ENCODE measurements around the gene CUBN.

The CUBN gene

DNA sequence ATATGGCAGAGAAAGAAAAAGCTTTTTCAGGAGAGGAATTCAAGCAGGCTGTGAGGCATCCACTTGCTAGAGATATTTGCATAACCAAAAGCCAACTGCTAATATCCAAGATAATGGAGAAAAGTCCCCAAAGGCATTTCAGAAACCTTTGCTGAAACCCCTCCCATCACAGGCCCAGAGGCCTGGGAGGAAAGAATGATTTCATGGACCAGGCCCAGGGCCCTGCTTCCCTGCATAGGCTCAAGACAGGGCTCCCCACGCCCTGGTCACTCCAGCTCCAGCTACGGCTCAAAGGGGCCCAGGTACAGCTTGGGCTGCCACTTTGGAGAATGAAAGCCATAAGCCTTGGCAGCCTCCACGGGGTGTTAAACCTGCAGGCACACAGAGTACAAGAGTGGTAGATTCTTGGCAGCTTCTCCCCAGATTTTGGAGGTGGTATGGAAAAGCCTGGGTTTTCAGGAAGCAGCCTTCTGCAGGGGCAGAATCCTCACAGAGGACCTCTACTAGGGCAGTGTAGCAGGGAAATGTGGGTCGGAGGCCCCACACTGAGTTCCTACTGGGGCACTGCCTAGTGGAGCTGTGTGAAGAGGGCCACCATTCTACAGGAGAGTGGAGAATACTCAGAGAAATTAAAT lies 306.8 kb downstream of the CUBN start:
- no peak overlapping the region for H3K27ac ChIP-seq
- no peak overlapping the region for H3K4me3 ChIP-seq

DNA sequence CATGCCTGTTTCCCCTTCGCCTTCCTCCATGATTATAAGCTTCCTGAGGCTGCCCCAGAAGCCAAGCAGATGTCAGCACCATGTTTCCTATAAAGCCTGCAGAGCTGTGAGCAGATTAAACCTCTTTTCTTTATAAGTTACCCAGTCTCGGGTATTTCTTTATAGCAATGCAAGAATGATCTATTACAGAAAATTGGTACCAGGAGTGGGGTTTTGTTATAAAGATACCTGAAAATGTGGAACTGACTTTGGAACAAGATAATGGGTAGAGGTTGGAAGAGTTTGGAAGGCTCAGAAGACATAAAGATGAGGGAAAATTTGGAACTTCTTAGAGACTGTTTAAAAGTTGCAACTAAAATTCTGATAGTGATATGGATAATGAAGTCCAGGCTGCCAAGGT lies 307.6 kb downstream of the CUBN start:
- no peak overlapping the region for H3K4me3 ChIP-seq
- H3K27ac ChIP-seq: no peak overlapping the region

DNA sequence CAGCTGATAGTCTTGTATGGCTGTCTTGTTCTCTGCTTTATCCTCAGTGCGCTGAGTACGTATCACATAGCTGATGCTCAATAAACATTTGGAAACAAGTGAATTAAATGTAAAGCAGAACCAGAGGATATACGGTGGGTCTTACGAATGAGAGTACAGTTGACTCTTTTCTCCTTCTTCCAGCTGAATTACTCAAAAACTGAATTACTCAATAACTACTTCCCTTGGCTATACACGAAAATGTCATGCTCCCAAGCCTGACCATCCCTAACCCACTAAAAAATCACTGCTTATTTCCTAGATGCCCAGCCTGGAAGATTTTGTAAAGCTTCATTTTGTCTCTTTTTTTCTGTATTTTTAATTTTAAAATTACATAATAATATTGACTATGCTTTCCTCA lies 309.2 kb downstream of the CUBN start:
- Histone ChIP-seq H3K4me3 (no peak overlapping the region), H3K27ac (no peak overlapping the region)

DNA sequence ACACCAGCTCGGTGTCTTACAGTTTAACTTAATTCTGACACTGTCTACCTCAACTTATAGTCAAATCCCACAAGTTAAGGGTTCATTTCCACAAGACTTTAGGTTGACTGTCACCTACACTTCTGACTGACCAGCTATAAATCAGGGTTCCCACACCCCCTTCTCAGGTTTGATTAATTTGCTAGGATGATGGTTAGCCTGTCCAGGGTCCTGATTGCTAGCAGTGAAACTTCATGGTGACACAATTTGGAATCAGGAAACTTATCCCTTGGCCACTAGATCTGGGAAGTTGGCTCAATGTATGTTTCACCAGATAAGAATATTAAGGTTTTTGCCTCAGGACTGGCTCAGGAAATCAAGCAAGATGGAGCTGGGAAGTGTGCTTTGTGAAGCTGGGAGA lies 309.6 kb downstream of the CUBN start:
- Histone ChIP-seq H3K27ac (no peak overlapping the region), H3K4me3 (no peak overlapping the region)

DNA sequence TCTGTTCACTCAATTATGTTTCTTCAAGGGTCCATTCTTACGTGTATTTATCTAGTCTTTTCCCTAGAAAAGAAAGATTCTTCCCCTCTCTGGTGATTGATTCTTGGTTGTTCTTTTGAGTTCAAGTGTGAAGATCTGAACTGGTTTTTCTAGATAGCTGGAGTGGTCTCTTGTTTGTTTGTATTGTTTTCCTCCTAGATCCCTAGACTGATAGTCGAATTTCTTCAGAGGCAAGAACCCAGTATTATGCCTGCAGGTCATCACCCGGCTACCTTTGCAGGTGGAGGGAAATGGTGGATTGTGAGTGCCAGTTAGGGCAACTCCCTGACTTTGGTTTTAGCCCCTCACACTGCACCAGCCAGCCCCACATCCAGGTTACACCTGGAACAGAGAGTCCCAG lies 310.2 kb downstream of the CUBN start:
- H3K4me3 ChIP-seq: no peak overlapping the region
- peak overlapping the region in 1 of 21 experiments; percentile 87 for H3K27ac ChIP-seq

DNA sequence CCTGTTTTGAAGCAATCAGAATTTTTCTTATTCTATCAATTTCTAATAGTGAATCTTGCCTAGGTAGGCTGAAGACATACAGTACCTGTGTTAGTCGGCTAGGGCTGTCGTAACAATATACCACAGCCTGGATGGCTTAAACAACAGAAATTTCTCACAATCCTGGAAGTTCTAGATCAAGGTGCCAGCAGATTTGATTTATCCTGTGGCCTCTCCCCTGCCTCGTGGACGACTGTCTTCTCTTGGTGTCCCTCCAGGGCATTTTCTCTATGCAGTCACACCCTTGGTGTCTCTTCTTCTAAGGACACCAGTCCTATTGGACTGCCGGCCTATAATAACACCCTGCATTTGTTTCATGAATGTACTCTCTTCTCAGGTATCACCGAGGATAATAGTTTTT lies 310.6 kb downstream of the CUBN start:
- H3K4me3 ChIP-seq: no peak overlapping the region
- H3K27ac ChIP-seq: peak overlapping the region in 1 of 21 experiments; percentile 87

DNA sequence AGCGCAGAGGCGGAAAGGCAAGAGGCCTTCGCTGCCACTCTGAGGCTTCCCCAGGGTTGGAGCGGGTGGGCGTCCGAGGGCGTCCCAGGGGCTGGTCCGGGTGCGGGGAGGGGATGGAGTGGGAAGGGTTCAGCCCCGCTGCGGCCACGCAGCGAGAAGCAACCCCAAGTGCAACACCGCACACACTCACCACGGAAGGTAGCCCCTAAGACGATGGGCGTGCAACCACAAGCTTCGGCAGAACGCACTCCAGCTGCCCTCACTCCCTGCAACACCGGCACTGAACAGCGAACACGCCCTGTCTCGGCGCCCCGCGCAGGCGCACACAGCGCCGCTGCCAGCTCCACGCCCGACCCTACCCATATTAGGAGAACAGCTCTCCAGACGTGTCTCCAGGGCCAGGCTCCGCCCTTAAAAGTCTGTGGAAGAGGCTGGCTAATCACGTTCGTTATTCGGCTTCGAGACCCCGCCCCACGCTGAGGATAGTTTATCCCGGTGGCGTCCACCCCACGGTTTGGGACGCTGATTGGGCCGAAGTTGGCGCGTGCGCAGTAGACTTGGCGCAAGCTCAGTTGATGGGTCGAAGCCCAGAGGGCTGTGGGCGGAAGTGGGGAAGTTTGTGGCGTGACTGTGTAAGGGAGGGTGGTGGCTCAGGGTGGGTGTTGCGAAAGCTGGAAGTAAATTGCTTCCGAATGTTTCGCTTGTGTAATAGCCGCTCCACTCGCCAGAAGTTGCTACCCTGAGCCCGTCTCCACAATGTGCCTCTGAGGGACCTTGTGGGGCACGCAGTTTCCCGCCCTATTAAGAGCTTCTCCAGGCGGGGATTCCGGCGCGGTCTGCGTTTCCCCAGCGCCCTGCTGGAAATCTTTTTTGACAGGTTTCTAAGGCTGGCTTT lies 312.2 kb downstream of the CUBN start, which contains the start of gene RSU1:
Gene RSU1, minus strand, starts transcription at position 300 of the 895 bp plus-strand sequence. CDS start 343 bp downstream, outside the sequence.
- Histone ChIP-seq H3K27ac (peak within 1 kb of the TSS in 20 of 21 experiments; percentile 76 to 95 (median 87)), H3K4me3 (peak within 1 kb of the TSS; percentile 50 to 81 (median 69))

DNA sequence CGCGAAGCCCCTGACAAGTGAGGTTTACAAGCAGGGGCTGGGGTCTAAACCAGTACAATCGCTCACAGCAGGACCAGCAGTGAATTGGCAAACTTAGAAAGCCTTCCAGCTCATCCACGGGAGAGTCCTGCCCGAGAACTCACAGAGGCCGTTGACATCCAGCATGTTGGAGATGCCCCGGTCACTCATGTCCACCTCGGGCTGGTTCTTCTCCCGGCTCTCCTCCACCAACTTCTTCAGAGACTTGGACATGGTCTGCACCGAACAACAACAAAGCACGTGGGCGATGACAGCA lies 312.8 kb downstream of the CUBN start:
- peak overlapping the region in 20 of 21 experiments; percentile 63 to 91 (median 81) for H3K27ac ChIP-seq
- H3K4me3 ChIP-seq: peak overlapping the region; percentile 50 to 81 (median 69)

DNA sequence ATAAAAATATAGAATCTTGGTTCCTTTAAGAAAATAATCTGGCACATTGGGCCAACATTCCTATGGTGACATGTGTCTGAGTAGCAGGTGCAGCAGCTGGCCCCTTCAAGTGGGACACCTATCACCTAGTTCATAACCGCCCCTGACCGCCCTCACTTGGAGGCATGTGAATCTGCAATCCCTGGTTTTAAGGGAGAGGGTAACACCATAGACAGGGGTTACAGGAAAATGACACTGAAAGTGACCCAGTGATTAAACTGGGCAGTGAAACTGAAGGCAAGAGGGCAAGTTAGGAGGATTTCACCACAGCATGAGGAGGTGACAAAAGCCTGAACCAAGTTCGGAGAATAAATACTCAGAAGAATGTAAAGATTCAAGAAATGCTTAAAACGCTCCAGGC lies 313.4 kb downstream of the CUBN start:
- peak overlapping the region in 5 of 7 experiments; percentile 52 to 81 (median 69) for H3K4me3 ChIP-seq
- H3K27ac ChIP-seq: peak overlapping the region in 3 of 21 experiments; percentile 83 to 91 (median 84)

DNA sequence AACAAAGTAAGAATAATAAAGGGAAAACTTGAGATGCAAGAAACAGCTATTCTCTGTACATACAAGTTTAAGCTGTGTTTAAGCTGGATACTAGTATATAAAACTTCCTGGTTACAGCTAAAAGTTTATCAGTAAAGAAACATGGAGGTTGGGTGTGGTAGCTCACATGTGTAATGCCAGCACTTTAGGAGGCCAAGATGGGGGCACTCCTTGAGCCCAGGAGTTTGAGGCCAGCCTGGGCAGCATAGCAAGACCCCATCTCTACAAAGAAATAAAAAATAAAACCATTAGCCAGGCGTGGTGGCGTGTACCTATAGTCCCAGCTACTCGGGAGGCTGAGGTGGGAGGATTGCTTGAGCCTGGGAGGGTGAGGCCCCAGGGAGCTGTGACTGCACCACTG lies 315.6 kb downstream of the CUBN start:
- Histone ChIP-seq H3K27ac (no peak overlapping the region), H3K4me3 (no peak overlapping the region)

DNA sequence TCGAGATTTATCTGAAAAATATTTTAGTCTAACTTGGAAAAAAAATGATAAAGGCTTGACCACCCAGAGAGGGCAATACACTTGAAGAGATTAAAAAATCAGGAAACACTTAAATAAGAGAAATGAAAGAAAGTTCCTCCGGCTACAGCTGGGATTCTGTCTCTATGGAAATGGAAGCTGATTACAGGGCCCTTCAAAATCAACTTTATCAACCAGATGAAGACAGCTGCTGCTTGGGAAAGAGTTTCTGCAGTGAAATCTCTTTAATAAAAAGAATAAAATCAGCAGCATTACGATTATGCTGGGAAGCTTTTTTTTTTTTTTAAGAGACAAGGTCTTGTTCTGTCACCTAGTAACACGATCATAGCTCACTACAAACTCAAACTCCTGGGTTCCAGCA lies 316.9 kb downstream of the CUBN start:
- Histone ChIP-seq H3K4me3 (no peak overlapping the region), H3K27ac (no peak overlapping the region)

DNA sequence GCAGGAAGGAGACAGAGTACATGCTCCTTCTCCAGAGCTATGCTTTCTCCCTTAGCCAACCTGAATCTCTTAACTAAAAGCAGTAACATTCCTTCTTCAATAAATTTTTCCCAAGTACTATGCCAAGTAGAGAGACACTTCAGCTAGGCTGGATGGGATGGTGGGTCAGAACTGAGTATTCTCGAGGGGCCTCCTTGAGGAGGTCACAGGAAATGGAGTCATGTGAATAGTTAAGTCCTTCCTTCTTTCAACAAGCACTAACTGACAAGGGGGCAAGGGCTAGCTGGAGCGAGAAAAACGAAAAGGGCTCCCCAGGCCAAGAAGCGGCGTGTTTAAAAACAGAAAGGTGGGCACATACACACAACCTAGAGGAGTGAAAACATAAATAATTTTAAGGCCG lies 317.8 kb downstream of the CUBN start:
- Histone ChIP-seq H3K4me3 (no peak overlapping the region), H3K27ac (no peak overlapping the region)

DNA sequence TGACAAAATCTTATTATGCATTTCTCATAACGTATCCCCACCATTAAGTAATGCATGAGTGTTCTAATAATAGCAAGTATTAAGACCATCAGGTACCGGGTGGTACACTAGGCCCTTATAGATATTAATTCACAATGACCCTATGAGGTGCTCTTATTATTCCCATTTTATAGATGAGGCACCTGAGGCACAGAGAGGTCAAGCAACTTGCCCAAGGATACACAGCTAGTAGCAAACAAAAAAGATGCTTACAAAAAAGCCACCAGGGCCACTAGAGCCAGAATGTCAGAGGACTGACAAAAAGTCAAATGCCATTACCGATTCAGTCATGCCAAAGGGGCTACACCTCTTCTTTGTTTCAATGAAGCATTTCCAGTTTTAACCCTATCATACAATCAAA lies 318.3 kb downstream of the CUBN start:
- no peak overlapping the region for H3K27ac ChIP-seq
- H3K4me3 ChIP-seq: no peak overlapping the region

DNA sequence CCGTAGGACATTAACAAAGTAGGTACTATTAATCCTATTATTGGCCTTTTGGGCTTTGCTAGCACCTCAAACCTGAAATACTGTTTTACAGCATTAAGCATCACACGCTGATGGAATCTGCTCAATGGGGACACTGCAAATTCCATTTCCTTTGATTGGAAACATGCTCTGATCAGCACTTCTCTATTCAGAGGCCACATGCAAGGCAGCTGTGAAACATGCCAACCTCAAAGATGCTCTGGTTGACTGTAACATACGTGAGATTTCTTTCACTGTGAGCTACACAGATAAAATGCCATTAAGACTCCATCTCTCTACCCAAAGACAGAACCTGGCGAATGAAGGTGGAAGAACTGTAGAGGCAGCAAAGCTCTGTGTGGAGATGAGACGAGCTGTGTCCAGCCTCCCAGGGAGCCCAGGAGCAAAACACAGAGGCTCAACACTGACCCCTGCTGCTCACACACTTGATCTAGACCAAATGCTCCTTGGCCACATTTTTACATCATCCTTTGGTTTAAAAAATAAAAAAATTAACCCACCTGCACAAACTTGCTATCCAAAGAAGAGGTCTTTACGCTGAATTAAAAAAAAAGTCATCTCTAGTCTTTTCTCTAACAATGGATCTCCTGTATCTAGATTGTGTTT lies 320.4 kb downstream of the CUBN start:
- H3K4me3 ChIP-seq: no peak overlapping the region
- no peak overlapping the region for H3K27ac ChIP-seq

DNA sequence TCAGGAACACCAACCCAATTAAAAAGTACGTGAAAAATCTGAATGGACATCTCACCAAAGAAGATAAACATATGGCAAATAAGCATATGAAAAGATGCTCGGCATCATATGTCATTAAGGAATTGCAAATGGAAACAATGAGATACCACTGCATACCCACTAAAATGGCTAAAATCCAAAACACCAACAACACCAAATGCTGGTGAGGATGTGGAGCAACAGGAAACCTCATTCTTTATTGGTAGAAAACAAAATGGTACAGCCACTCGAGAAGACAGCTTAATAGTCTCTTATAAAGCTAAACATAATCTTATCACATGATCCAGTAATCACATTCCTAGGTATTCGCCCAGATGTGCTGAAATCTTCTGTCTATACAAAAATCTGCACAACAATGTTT lies 325.5 kb downstream of the CUBN start:
- no peak overlapping the region for H3K27ac ChIP-seq
- H3K4me3 ChIP-seq: no peak overlapping the region

DNA sequence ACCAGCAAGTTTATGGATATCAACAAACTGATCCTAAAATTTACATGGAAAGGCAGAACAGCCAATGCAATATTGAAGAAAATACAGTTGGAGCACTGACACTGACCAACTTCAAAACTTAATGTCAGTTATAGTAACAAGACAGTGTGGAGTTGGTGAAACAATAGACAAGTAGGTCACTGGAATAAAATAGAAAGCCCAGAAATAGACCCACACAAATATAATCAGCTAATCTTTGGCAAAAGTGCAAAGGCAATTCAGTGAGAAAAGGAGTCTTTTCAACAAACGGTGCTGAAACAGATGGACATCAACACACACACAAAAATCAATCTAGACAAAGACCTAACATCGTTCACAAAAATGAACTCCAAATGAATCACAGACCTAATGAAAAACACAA lies 326.1 kb downstream of the CUBN start:
- Histone ChIP-seq H3K4me3 (no peak overlapping the region), H3K27ac (no peak overlapping the region)

DNA sequence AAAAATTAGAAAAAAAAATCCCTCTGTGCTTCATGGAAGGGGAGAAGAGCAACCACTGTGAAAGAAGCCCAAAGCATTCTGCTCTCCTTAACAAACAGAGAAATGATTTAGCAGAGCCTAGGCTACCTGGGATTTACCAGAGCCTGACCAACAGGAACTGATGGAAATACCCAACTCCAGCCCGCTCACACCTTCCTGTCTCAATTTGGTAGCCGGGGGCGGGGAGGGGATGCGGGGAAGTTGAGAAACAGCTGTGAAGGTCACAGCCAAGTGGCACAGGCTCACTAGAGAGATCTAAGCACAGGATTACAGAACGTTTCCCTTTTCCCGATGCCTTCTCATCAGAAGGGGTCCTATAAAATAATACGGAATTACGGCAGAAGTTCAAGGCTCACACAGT lies 330.0 kb downstream of the CUBN start:
- H3K4me3 ChIP-seq: no peak overlapping the region
- no peak overlapping the region for H3K27ac ChIP-seq

DNA sequence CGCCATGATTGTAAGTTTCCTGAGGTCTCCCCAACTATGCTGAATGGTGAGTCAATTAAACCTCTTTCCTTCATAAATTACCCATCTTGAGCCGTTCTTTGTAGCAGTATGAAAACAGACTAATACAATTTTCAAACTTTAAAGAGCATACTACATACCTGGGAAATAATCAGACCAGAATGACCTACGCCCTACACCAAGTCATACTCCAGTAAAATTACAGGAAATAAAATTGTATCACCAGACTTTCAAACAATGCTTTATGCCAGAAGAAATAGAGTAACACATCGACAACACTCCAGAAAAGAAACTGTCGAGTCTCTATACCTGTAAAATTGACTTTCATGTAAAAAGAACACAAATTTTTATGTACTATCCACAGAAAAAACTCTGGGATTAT lies 331.0 kb downstream of the CUBN start:
- Histone ChIP-seq H3K27ac (no peak overlapping the region), H3K4me3 (no peak overlapping the region)

DNA sequence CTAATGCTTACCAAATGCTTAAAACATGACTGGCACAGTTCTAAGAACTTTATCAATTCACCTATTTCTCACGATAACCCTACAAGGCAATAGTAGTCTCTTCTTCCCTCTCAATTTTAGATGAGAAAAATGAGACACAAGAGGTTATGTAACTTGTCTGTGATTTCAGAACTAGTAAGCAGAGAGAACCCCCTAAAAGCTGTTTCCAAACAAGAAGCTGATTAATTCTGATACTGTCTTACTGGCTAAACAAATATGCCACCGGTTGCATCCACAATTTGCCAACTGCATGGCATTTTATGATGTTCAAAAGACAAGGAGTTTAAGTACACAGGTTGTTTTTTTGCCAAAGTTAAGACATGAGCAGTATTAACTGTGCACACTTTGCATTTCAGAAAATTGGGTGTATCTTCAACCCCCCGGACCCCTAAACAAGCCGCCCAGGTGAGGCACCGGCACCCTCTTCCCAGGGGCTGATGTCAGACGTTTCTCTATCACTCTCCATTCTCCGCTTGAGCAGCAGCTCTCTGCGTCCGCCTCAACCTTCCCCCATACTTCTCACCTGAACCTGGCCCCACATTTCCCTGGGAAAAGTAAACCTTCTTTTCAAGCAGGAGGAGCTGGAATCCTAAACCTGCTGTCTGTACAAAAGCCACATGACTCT lies 334.1 kb downstream of the CUBN start:
- no peak overlapping the region for H3K27ac ChIP-seq
- no peak overlapping the region for H3K4me3 ChIP-seq

DNA sequence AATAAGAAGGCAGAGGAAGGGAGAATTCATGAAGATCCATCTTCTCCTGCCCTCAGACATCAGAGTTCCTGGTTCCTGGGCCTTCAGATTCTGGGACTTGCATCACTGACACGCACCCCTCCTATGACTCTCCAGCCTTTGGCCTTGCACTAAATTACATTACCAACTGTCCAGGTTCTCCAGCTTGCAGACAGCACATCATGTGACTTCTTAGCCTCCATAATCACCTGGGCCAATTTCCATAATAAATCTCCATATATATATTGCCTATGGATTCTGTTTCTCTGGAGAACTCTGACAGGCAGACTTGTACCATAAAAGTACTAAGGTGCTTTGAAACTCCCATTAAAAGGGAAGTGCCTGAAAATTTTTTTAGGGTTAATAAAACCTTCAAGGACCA lies 335.6 kb downstream of the CUBN start:
- H3K4me3 ChIP-seq: no peak overlapping the region
- H3K27ac ChIP-seq: no peak overlapping the region
